GM23338 (cell line): ENCODE results near the gene MKLN1. TPM values are rescaled to one million over a fixed set of nuclear protein-coding genes. Genes with fewer than 3 reads are reported as not detected.

Source experiments
- ATAC-seq: fragments of 200-7000 bp; cut with Tn5 transposase; 3 replicates; pipeline ENCODE4 v1.9.1; 2020
- DNase-seq: peaks from one replicate; pipeline ENCODE4 v3.0.0-alpha.2; 2015; ENCODE audit warnings: low spot score
- H2AFZ ChIP-seq: fragments of 200-600 bp; sonication (generic); 2 replicates; pipeline ENCODE4 v1.8.0; 2016; ENCODE audit warnings: antibody characterized with exemption, mild to moderate bottlenecking, moderate library complexity
- H3F3A ChIP-seq: fragments of 200-600 bp; sonication (generic); replicated peaks from 2 replicates; pipeline ENCODE4 v1.8.0; 2017; ENCODE audit warnings: antibody characterized with exemption, mixed run types, low read depth
- H3K27ac ChIP-seq: fragments of 200-600 bp; sonication (generic); 2 replicates; pipeline ENCODE4 v1.6.1; 2016; ENCODE audit warnings: low read depth
- H3K27me3 ChIP-seq: fragments of 200-600 bp; sonication (generic); 2 replicates; pipeline ENCODE4 v1.8.0; 2016; ENCODE audit warnings: mild to moderate bottlenecking, mixed run types, moderate library complexity; ENCODE audit not compliant: insufficient read depth
- H3K36me3 ChIP-seq: fragments of 200-600 bp; sonication (generic); 2 replicates; pipeline ENCODE4 v1.8.0; 2016; ENCODE audit warnings: mild to moderate bottlenecking; ENCODE audit not compliant: insufficient read depth
- H3K4me1 ChIP-seq: fragments of 200-600 bp; sonication (generic); 2 replicates; pipeline ENCODE4 v1.8.0; 2016; ENCODE audit warnings: mild to moderate bottlenecking, moderate library complexity; ENCODE audit not compliant: insufficient read depth
- H3K4me2 ChIP-seq: fragments of 200-600 bp; sonication (generic); 2 replicates; pipeline ENCODE4 v1.7.1; 2017; ENCODE audit warnings: mixed run types
- H3K4me3 ChIP-seq: fragments of 200-600 bp; sonication (generic); 2 replicates; pipeline ENCODE4 v1.6.1; 2016; ENCODE audit warnings: mixed run types
- H3K79me2 ChIP-seq: fragments of 200-600 bp; sonication (generic); replicated peaks from 2 replicates; pipeline ENCODE4 v1.8.0; 2017; ENCODE audit warnings: mild to moderate bottlenecking; ENCODE audit not compliant: insufficient read depth
- H3K9me2 ChIP-seq: fragments of 200-600 bp; sonication (generic); 2 replicates; pipeline ENCODE4 v1.8.0; 2017; ENCODE audit not compliant: insufficient read depth
- H4K20me1 ChIP-seq: fragments of 200-600 bp; sonication (generic); replicated peaks from 2 replicates; pipeline ENCODE4 v1.8.0; 2017; ENCODE audit warnings: mild to moderate bottlenecking; ENCODE audit not compliant: insufficient read depth
- H3K27ac Mint-ChIP-seq: 2 replicates; pipeline ENCODE4 v1.8.0; 2020; ENCODE audit warnings: inconsistent platforms, mild to moderate bottlenecking, moderate library complexity, mixed read lengths
- H3K27me3 Mint-ChIP-seq: 3 replicates; pipeline ENCODE4 v1.8.0; 2022; ENCODE audit warnings: low read depth, mild to moderate bottlenecking, moderate library complexity, mixed read lengths, inconsistent platforms; ENCODE audit not compliant: insufficient read depth, poor library complexity
- H3K36me3 Mint-ChIP-seq: 3 replicates; pipeline ENCODE4 v1.8.0; 2021; ENCODE audit warnings: low read depth, mild to moderate bottlenecking, inconsistent platforms, moderate library complexity, mixed read lengths
- H3K4me1 Mint-ChIP-seq: 3 replicates; pipeline ENCODE4 v1.8.0; 2020; ENCODE audit warnings: mild to moderate bottlenecking, inconsistent platforms, mixed read lengths
- H3K4me3 Mint-ChIP-seq: 3 replicates; pipeline ENCODE4 v1.8.0; 2021; ENCODE audit warnings: moderate library complexity, mild to moderate bottlenecking, inconsistent platforms, mixed read lengths
- H3K9me3 Mint-ChIP-seq: 3 replicates; pipeline ENCODE4 v1.8.0; 2020; ENCODE audit warnings: moderate library complexity, mild to moderate bottlenecking, inconsistent platforms, mixed read lengths
- CREB1 ChIP-seq: fragments of 250-450 bp; sonication (Bioruptor Pico); IDR thresholded peaks from 2 replicates; pipeline ENCODE4 v1.5.0; 2020; ENCODE audit warnings: low read depth, mild to moderate bottlenecking, moderate library complexity
- CTCF ChIP-seq, 2 experiments: fragments of 200-600 bp in 1 of 2; sonication (generic) in 1 of 2; conservative IDR thresholded peaks; 2 replicates each; pipeline versions ENCODE4 v1.5.1 to v1.6.1; 2016 to 2017; ENCODE audit warnings: antibody characterized with exemption in 2 of 2, low read depth in 2 of 2, mild to moderate bottlenecking in 2 of 2, moderate library complexity in 1 of 2
- EZH2 ChIP-seq: fragments of 200-600 bp; sonication (generic); IDR thresholded peaks from one replicate; pipeline ENCODE4 v1.8.0; 2017; ENCODE audit warnings: antibody characterized with exemption, mild to moderate bottlenecking, low read depth; ENCODE audit not compliant: unreplicated experiment
- EZH2phosphoT487 ChIP-seq: fragments of 200-600 bp; sonication (generic); IDR thresholded peaks from one replicate; pipeline ENCODE4 v1.8.1; 2018; ENCODE audit warnings: antibody characterized with exemption; ENCODE audit not compliant: unreplicated experiment
- JUNB ChIP-seq: IDR thresholded peaks from one replicate; pipeline ENCODE4 v1.6.1; 2016; ENCODE audit warnings: antibody characterized with exemption; ENCODE audit not compliant: unreplicated experiment
- NANOG ChIP-seq: IDR thresholded peaks from 2 replicates; pipeline ENCODE4 v1.6.1; 2016; ENCODE audit warnings: antibody characterized with exemption, borderline replicate concordance
- POLR2AphosphoS5 ChIP-seq: IDR thresholded peaks from 2 replicates; pipeline ENCODE4 v1.6.1; 2016; ENCODE audit warnings: antibody characterized with exemption, low read depth
- REST ChIP-seq: IDR thresholded peaks from one replicate; pipeline ENCODE4 v1.6.1; 2018; ENCODE audit warnings: antibody characterized with exemption; ENCODE audit not compliant: unreplicated experiment
- ZNF114 ChIP-seq: fragments of 250-450 bp; sonication (Bioruptor Pico); IDR thresholded peaks from 2 replicates; pipeline ENCODE4 v1.5.0; 2020; ENCODE audit warnings: mild to moderate bottlenecking, moderate library complexity
- ZNF331 ChIP-seq: fragments of 250-450 bp; sonication (Bioruptor Pico); IDR thresholded peaks from 2 replicates; pipeline ENCODE4 v1.5.0; 2020; ENCODE audit warnings: low read depth, mild to moderate bottlenecking, moderate library complexity
- polyA plus RNA-seq: library from polyadenylated mRNA; unstranded; fragments of >200 nt; fragmentation: Nextera tagmentation; extraction: Ambion mirVana; gene quantifications from 2 replicates; pipeline ENCODE4 v1.2.1, GENCODE V29; 2016
- total RNA-seq: library from RNA; depleted of rRNA; stranded (reverse); fragments of >200 nt; shearing (Covaris generic); gene quantifications from 2 replicates; pipeline ENCODE4 v1.2.3, GENCODE V29; 2014
- TF ChIP-seq, protein P1 (sequence below): IDR thresholded peaks from 2 replicates; pipeline ENCODE4 v1.6.1; 2016; ENCODE audit warnings: antibody characterized with exemption

MKLN1 gene
- total and polyA plus RNA-seq, 2 experiments from 2014 or later = 25.3 to 46.5 TPM

GRCh38 chr7:131341690-131342089, 14.0 kb downstream of the MKLN1 start (continued):
- TF ChIP-seq CTCF (conservative IDR thresholded peaks at IDR 0.05; ENCODE audit: low read depth in 2 of 2) (no peak), REST (no peak), JUNB (no peak), EZH2 (no peak), NANOG (no peak), EZH2phosphoT487 (no peak)
- TF ChIP-seq, protein P1, sequence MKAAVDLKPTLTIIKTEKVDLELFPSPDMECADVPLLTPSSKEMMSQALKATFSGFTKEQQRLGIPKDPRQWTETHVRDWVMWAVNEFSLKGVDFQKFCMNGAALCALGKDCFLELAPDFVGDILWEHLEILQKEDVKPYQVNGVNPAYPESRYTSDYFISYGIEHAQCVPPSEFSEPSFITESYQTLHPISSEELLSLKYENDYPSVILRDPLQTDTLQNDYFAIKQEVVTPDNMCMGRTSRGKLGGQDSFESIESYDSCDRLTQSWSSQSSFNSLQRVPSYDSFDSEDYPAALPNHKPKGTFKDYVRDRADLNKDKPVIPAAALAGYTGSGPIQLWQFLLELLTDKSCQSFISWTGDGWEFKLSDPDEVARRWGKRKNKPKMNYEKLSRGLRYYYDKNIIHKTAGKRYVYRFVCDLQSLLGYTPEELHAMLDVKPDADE = no peak

DNA sequence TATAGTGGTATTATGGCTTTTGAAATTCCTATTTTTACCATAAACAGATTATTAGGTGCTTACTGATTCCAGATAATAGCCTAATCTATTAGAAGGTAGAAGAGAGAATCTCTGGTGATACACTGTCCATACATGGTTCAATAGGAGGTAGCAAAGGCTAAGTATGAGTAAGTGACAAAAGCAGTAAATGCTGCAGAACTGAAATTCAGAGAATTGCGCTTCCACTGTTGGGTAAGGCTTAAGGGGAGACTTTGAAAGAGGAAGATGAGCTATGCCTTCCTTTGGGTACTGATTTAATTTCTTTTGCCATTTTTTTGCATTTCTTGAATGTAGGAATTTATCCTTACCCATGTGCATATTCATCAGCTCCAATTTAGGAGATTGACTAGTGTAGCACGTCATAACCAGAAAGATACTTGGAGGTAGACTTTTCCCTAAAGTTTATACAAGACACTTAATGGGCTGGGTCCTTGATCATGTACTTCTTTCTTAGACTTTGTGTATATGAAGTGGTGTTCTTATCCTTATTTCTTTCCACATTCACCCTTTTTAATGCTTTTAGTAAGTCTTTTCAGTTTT, 15.3 kb downstream of the MKLN1 start:
- ATAC-seq = no peak
- H3K4me3 Mint-ChIP-seq = no peak overlapping the region
- H3K9me2 ChIP-seq = no peaks in the 10 kb centered on the region
- peaks cover 8% of the 10 kb centered on the region for H3K27me3 Mint-ChIP-seq
- DNase-seq = no peak
- H3K36me3 ChIP-seq = no peaks in the 10 kb centered on the region
- 0 out of 3 replicates have a peak, but pooled peaks cover 3% of the 10 kb centered on the region for H3K9me3 Mint-ChIP-seq
- H2AFZ ChIP-seq = no peak overlapping the region
- peaks cover 40% of the 10 kb centered on the region for H3K4me1 Mint-ChIP-seq
- peaks cover 55% of the 10 kb centered on the region for H3K4me1 ChIP-seq
- H3K27ac Mint-ChIP-seq = no peak overlapping the region
- peaks cover 92% of the 10 kb centered on the region for H3K79me2 ChIP-seq
- no peak overlapping the region for H3K4me3 ChIP-seq
- no peaks in the 10 kb centered on the region for H3K27me3 ChIP-seq
- peak overlapping the region; percentile 17; the same call in 1 of the 2 replicates for H3K4me2 ChIP-seq
- H3F3A ChIP-seq = no peaks in the 10 kb centered on the region; the same call in 1 of the 2 replicates
- H3K36me3 Mint-ChIP-seq = peaks cover 6% of the 10 kb centered on the region; the same call in 2 of the 3 replicates
- no peak overlapping the region for H3K27ac ChIP-seq
- H4K20me1 ChIP-seq = peaks cover 33% of the 10 kb centered on the region; the same call in 1 of the 2 replicates
- TF ChIP-seq CTCF (conservative IDR thresholded peaks at IDR 0.05; ENCODE audit: low read depth in 2 of 2) (no peak), CREB1 (CRISPR knock-in tag) (no peak), ZNF114 (CRISPR knock-in tag) (no peak), ZNF331 (CRISPR knock-in tag) (no peak), POLR2AphosphoS5 (no peak), EZH2phosphoT487 (no peak), REST (no peak), NANOG (no peak), JUNB (no peak), EZH2 (no peak)
- TF ChIP-seq, protein P1 = no peak
